HG03439 (cell line): ENCODE data around the gene RIN2.
"Not testable (repeated sequence)": the region's sequence is repeated elsewhere in the genome, so short reads cannot be mapped to it uniquely, and the experiment has no call there.

Experiments used
- ATAC-seq: cut with Tn5 transposase; IDR thresholded peaks from one replicate; pipeline ENCODE4 v1.9.1; 2021; ENCODE audit warnings: mild to moderate bottlenecking, moderate library complexity; ENCODE audit not compliant: unreplicated experiment

Gene RIN2

DNA sequence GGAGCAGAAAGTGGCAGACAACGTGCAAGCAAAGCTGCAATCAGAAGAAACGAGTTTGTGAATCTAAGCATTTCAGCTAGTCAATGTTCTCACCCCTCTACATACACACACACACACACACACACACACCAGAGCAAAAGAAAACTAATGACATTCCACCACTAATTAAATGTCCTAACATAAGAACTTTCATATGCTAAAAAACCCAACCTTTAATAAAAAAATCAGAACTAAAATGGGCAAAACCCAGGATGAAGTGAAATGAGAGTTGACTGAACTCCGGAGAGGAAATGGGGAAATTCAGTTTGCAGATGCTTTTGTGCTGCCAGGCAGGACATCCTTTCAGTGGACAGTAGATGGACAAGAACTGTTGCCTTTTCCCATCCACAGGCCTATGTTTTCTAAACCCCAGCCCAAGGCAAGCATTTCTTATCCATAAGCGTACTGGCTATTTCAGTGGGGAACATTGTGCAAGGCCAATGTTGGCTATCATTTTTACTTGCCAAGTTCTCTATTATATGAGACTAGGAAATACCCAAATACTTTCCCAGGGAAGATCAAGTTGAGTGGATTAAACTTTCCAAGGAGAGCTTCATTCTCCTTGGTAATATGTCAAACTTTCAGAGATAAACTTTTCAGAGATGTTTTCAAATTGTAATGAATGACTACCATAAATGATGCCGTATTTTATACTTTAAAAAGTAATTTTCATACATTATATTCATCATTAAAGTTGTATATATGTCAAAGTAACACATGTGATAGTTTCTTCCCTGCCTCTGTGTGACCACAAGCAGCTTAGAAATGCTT lies 27.3 kb downstream of the RIN2 start:
- ATAC-seq = no peak

DNA sequence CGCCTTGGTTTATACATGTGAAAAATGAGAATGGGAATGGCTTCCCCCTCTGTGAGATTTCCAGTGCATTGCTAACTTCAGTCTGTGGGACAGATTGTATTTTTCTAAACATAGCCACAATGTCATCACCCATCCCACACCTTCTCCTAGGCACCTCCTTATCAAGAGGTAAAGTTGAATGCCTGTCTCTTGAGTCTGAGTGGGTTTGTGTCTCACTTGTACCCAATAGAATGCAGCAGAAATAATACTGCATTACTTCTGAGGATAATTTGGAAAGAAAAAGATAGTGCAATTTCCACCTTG lies 27.9 kb downstream of the RIN2 start:
- no peak for ATAC-seq

GRCh38 chr20:19786311-19786710 lies 28.3 kb downstream of the RIN2 start:
- no peak for ATAC-seq

GRCh38 chr20:19787366-19787765 lies 29.3 kb downstream of the RIN2 start:
- ATAC-seq = no peak

GRCh38 chr20:19789009-19789408 lies 31.0 kb downstream of the RIN2 start:
- no peak for ATAC-seq

DNA sequence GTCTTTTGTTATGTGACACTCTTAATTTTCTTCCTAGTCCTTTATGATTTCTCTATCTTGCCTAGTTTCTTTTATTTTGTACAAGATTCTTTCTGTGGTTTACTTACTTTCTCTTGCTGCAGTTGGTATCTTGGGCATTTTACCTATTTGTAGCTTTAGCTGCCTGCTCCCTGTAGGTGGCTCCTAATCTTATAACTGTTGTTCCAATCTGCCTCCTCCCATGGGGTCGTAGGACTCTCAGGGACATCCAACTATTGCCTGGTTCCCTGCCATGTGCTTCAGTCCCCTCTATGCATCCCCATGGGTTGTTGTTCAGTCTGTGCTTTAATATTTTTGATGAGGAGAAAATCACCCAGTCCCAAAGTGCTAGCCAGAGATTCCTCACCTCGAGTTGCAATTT lies 31.4 kb downstream of the RIN2 start:
- no peak for ATAC-seq

DNA sequence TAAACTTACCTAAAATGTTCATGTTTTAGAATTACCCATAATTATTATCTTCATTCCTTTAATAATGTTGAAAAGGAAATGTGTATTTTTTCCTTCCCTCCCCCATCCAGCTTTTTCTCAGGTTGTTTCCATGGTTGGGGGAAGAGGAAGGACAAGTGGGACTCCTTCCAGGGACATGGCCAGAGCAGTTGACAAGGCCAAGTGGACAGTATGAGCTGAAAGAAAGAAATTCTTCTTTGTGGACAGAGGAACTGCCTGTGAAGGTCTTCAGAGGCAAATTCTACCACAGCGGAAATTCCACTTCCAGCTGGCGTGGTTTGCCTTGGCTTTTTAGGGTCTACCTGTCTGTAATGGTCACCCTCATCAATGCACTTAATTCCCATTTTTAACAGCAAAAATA lies 33.8 kb downstream of the RIN2 start:
- ATAC-seq = no peak

- no peak for ATAC-seq
These were observed 35.7 kb downstream of the RIN2 start for GRCh38 chr20:19793716-19794115.

- ATAC-seq = no peak
These were observed 36.9 kb downstream of the RIN2 start for GRCh38 chr20:19794941-19795340.

DNA sequence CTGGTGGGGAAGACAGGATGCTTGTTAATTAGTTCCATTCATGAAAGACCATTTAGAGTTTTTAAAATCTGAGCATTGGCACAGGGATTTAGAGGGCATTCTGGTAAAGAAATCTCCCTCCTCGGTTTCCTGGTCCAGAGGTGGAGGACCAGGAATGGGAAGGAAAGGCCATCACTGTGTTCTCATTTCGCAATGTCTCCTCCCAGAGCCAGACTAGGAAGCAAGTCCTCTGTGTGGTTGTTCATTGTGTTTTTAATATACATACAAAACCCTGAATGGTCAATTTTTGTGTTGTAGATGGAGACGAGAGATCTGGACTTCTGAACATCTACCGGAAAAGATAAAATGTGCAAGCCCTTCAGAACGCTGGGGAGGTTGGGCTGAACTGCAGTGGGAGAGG lies 41.3 kb downstream of the RIN2 start:
- ATAC-seq = no peak

GRCh38 chr20:19802099-19802491 lies 44.0 kb downstream of the RIN2 start:
- no peak for ATAC-seq

DNA sequence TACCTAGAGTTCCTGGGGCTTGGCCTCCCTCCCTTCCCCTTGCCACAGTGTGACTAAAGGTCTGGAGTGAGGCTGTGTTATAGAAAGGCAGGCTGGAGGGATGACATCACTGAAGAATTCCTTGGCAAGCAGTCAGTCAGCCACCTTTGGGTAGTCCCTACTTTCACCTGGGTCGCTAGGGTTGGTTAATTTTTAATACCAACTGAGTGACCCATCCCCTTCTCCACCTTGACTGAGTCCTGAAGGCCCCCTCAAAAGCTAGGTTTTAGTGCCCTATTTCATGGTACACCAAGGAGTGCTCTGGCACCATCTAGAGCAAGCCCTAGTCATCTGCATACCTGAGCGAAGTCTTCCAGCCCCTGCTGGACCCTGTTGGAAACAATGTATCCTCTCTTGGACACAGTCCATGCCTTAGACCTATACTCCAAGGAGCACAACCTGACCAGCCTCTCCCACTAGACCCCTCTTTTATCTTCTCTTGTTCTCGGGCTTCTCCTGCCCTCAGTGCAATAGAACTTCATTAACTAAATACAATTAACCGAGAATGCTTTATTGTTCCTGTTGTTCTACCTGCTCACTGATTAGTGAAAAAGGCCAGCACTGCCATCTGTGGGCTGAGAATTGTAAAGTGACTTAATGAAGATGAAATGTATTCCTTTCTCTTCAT lies 44.6 kb downstream of the RIN2 start:
- no peak for ATAC-seq

GRCh38 chr20:19806276-19806675 lies 48.2 kb downstream of the RIN2 start:
- ATAC-seq = not testable (repeated sequence)

- no peak for ATAC-seq
These were observed 48.7 kb downstream of the RIN2 start for GRCh38 chr20:19806806-19807190.

- no peak for ATAC-seq
These were observed 49.3 kb downstream of the RIN2 start for GRCh38 chr20:19807191-19807945.
